H1 (cell line): ENCODE measurements around the gene NOS2. TPM values are rescaled to one million over a fixed set of nuclear protein-coding genes. Genes with fewer than 3 reads are reported as not detected.
"Not testable (repeated sequence)": the region's sequence is repeated elsewhere in the genome, so short reads cannot be mapped to it uniquely, and the experiment has no call there.

Experiments
- CTCF ChIA-PET: fragments of 300-600 bp; sonication (Branson Sonifier 250); formaldehyde crosslinking; loops from one replicate; lab custom pipeline; 2021; ENCODE audit not compliant: partially characterized antibody; lab: Charles Lee
- POLR2A ChIA-PET: fragments of 300-600 bp; sonication (Branson Sonifier 250); formaldehyde crosslinking; loops from one replicate; lab custom pipeline; 2021; ENCODE audit warnings: inconsistent platforms; ENCODE audit not compliant: partially characterized antibody; lab: Charles Lee
- DNase-seq, 2 experiments: peaks; one replicate each; pipeline versions ENCODE4 v3.0.0 to v3.0.0-alpha.2; 2010 to 2022; ENCODE audit warnings: low spot score in 2 of 2, low read depth in 1 of 2, mixed read lengths in 1 of 2
- FAIRE-seq: peaks from 2 replicates; lab custom pipeline; 2011; peaks lifted over from hg19 to GRCh38; lab: Jason Lieb, UNC
- H2AFZ ChIP-seq: 2 replicates; pipeline ENCODE4 v1.8.1; 2012; ENCODE audit warnings: low read length, inconsistent platforms
- H2AK5ac ChIP-seq: 2 replicates; pipeline ENCODE4 v1.6.1; 2013; ENCODE audit warnings: low read depth, low read length
- H2BK120ac ChIP-seq: replicated peaks from 2 replicates; pipeline ENCODE3; 2013; ENCODE audit warnings: low read depth, low read length, inconsistent platforms
- H2BK12ac ChIP-seq: 2 replicates; pipeline ENCODE4 v1.6.1; 2013; ENCODE audit warnings: low read depth, low read length
- H2BK15ac ChIP-seq: 2 replicates; pipeline ENCODE4 v1.6.1; 2013; ENCODE audit warnings: low read length
- H2BK20ac ChIP-seq: 2 replicates; pipeline ENCODE4 v1.6.1; 2013; ENCODE audit warnings: low read length
- H2BK5ac ChIP-seq: 2 replicates; pipeline ENCODE4 v1.6.1; 2013; ENCODE audit warnings: low read depth, low read length
- H3K14ac ChIP-seq: 2 replicates; pipeline ENCODE4 v1.6.1; 2013; ENCODE audit warnings: inconsistent platforms; ENCODE audit not compliant: insufficient read length
- H3K18ac ChIP-seq: 2 replicates; pipeline ENCODE4 v1.6.1; 2013; ENCODE audit warnings: low read length; ENCODE audit errors: extremely low read depth
- H3K23ac ChIP-seq: 2 replicates; pipeline ENCODE4 v1.6.1; 2013; ENCODE audit warnings: inconsistent platforms; ENCODE audit not compliant: insufficient read length
- H3K23me2 ChIP-seq: 2 replicates; pipeline ENCODE4 v1.6.1; 2013; ENCODE audit warnings: low read depth, low read length
- H3K27ac ChIP-seq: 2 replicates; pipeline ENCODE4 v1.6.1; 2011; ENCODE audit warnings: low read depth, low read length, inconsistent platforms
- H3K27me3 ChIP-seq, 4 experiments: replicated peaks in 1 of 4; 1 replicate in 1 of 4; 2 replicates in 3 of 4; pipeline versions ENCODE4 v1.6.1 to v1.8.1; 2011 to 2013; ENCODE audit warnings: low read length in 3 of 4, mild to moderate bottlenecking in 3 of 4, inconsistent platforms in 2 of 4, mixed read lengths in 2 of 4, moderate library complexity in 1 of 4; ENCODE audit not compliant: control insufficient read depth in 3 of 4, insufficient read depth in 3 of 4; ENCODE audit errors: extremely low read depth in 1 of 4
- H3K36me3 ChIP-seq, 4 experiments: 2 replicates each; pipeline versions ENCODE4 v1.6.1 to v1.8.1; 2011 to 2013; ENCODE audit warnings: mild to moderate bottlenecking in 4 of 4, low read length in 3 of 4, moderate library complexity in 2 of 4, control low read depth in 1 of 4, inconsistent platforms in 1 of 4; ENCODE audit not compliant: insufficient read depth in 4 of 4, control insufficient read depth in 2 of 4
- H3K4ac ChIP-seq: replicated peaks from 2 replicates; pipeline ENCODE3; 2013; ENCODE audit warnings: low read length, low read depth, mixed read lengths, inconsistent platforms; ENCODE audit not compliant: insufficient read length
- H3K4me1 ChIP-seq, 4 experiments: replicated peaks in 1 of 4; 1 replicate in 1 of 4; 2 replicates in 3 of 4; pipeline versions ENCODE4 v1.6.1 to v1.8.1; 2011 to 2013; ENCODE audit warnings: low read length in 3 of 4, inconsistent platforms in 2 of 4, mixed read lengths in 1 of 4; ENCODE audit not compliant: insufficient read depth in 4 of 4, control insufficient read depth in 3 of 4
- H3K4me2 ChIP-seq, 2 experiments: 2 replicates each; pipeline versions ENCODE4 v1.6.1 to v1.8.1; 2011 to 2013; ENCODE audit warnings: low read depth in 2 of 2, low read length in 2 of 2, control low read depth in 1 of 2, inconsistent platforms in 1 of 2, mild to moderate bottlenecking in 1 of 2; ENCODE audit not compliant: insufficient read depth in 1 of 2
- H3K4me3 ChIP-seq, 4 experiments: fragments of 200-600, 300-600 bp in 1 of 4; sonication (generic), shearing (Covaris generic), sonication (Bioruptor Twin) in 1 of 4; 2 replicates each; pipeline versions ENCODE4 v1.5.1 to v1.8.1; 2011 to 2016; ENCODE audit warnings: low read length in 4 of 4, low read depth in 3 of 4, control low read depth in 2 of 4, inconsistent platforms in 2 of 4, mild to moderate bottlenecking in 2 of 4, mixed read lengths in 1 of 4, moderate library complexity in 1 of 4; ENCODE audit not compliant: insufficient read depth in 2 of 4; ENCODE audit errors: extremely low read depth in 1 of 4
- H3K56ac ChIP-seq: replicated peaks from 2 replicates; pipeline ENCODE3; 2013; ENCODE audit warnings: low read depth, mild to moderate bottlenecking, mixed read lengths, low read length, inconsistent platforms; ENCODE audit not compliant: insufficient read length
- H3K79me1 ChIP-seq: 2 replicates; pipeline ENCODE4 v1.6.1; 2013; ENCODE audit warnings: low read depth, low read length, control low read depth
- H3K79me2 ChIP-seq, 2 experiments: 2 replicates each; pipeline versions ENCODE4 v1.6.1 to v1.8.1; 2012 to 2013; ENCODE audit warnings: low read length in 2 of 2, mild to moderate bottlenecking in 2 of 2, inconsistent platforms in 1 of 2; ENCODE audit not compliant: insufficient read depth in 2 of 2, control insufficient read depth in 1 of 2
- H3K9ac ChIP-seq, 4 experiments: replicated peaks in 1 of 4; 1 replicate in 1 of 4; 2 replicates in 3 of 4; pipeline versions ENCODE4 v1.6.1 to v1.8.1; 2011 to 2013; ENCODE audit warnings: low read depth in 3 of 4, low read length in 3 of 4, control low read depth in 2 of 4, mild to moderate bottlenecking in 2 of 4, moderate library complexity in 2 of 4, inconsistent platforms in 1 of 4; ENCODE audit errors: extremely low read depth in 1 of 4
- H3K9me3 ChIP-seq, 2 experiments: 2 replicates each; pipeline versions ENCODE4 v1.6.1 to v1.8.1; 2012 to 2013; ENCODE audit warnings: mild to moderate bottlenecking in 2 of 2, moderate library complexity in 2 of 2, control low read depth in 1 of 2, inconsistent platforms in 1 of 2, low read depth in 1 of 2, low read length in 1 of 2, mixed read lengths in 1 of 2; ENCODE audit not compliant: insufficient read depth in 2 of 2
- H4K20me1 ChIP-seq, 2 experiments: replicated peaks in 1 of 2; 2 replicates each; pipeline versions ENCODE3 to v1.8.1; 2011 to 2013; ENCODE audit warnings: inconsistent platforms in 2 of 2, low read length in 2 of 2, mild to moderate bottlenecking in 1 of 2; ENCODE audit not compliant: insufficient read depth in 2 of 2, control insufficient read depth in 1 of 2
- H4K5ac ChIP-seq: 2 replicates; pipeline ENCODE4 v1.6.1; 2013; ENCODE audit warnings: low read length, low read depth, mixed read lengths, inconsistent platforms; ENCODE audit not compliant: insufficient read length
- H4K8ac ChIP-seq: 2 replicates; pipeline ENCODE4 v1.8.0; 2013; ENCODE audit warnings: mild to moderate bottlenecking, moderate library complexity, low read length, inconsistent platforms; ENCODE audit not compliant: insufficient read depth; ENCODE audit errors: extremely low read depth
- H4K91ac ChIP-seq: replicated peaks from 2 replicates; pipeline ENCODE3; 2013; ENCODE audit warnings: low read length, mixed read lengths, inconsistent platforms; ENCODE audit not compliant: insufficient read length
- EP300 ChIP-seq, 2 experiments: IDR thresholded peaks; 1 replicate in 1 of 2; 2 replicates in 1 of 2; pipeline ENCODE4 v1.6.1; 2011 to 2012; ENCODE audit warnings: low read depth in 2 of 2, low read length in 2 of 2, mild to moderate bottlenecking in 2 of 2, borderline replicate concordance in 1 of 2, inconsistent platforms in 1 of 2, moderate library complexity in 1 of 2
- TEAD4 ChIP-seq: IDR thresholded peaks from 2 replicates; pipeline ENCODE4 v1.6.1; 2012; ENCODE audit warnings: low read depth, low read length, inconsistent platforms, mixed read lengths
- WGBS, 2 experiments: shearing (Covaris generic) in 1 of 2; methylation state at CpG; one replicate each; pipeline versions ENCODE4 v1.1.6 to v1.1.7; 2013 to 2015; ENCODE audit warnings: low lambda C conversion rate in 2 of 2, mixed read lengths in 2 of 2, inconsistent platforms in 1 of 2, low coverage in 1 of 2, missing lambda C conversion rate in 1 of 2; ENCODE audit not compliant: insufficient replicate concordance in 2 of 2, insufficient coverage in 1 of 2, insufficient read length in 1 of 2; ENCODE audit errors: extremely low coverage in 1 of 2, missing lambda C conversion rate in 1 of 2; 5-methylcytosine and 5-hydroxymethylcytosine counted together
- polyA plus RNA-seq, 7 experiments: library from polyadenylated mRNA; depleted of rRNA in 3 of 7; stranded (reverse) in 5 of 7; unstranded in 2 of 7; fragments of >200 nt in 5 of 7; fragments of 200-250 nt in 2 of 7; gene quantifications; 1 replicate in 5 of 7; 2 replicates in 1 of 7; 4 replicates in 1 of 7; pipeline versions ENCODE4 v1.2.1 to v1.2.3, GENCODE V29; 2011 to 2013; ENCODE audit warnings: missing spikeins in 2 of 7, mixed read lengths in 2 of 7
- total RNA-seq: library from RNA; stranded (reverse); fragmentation: NEBNext Ultra II Directional; extraction: Animal tissue kit (Norgen Biotek cat#: 25700); gene quantifications from 2 replicates; pipeline ENCODE4 v1.2.1, GENCODE V29; 2021

Gene NOS2
- total and polyA plus RNA-seq, 2 of the 8 experiments (the other 6 are each of a cell fraction or from before 2014, with no cell fraction given): 1.0 to 1.9 TPM

DNA sequence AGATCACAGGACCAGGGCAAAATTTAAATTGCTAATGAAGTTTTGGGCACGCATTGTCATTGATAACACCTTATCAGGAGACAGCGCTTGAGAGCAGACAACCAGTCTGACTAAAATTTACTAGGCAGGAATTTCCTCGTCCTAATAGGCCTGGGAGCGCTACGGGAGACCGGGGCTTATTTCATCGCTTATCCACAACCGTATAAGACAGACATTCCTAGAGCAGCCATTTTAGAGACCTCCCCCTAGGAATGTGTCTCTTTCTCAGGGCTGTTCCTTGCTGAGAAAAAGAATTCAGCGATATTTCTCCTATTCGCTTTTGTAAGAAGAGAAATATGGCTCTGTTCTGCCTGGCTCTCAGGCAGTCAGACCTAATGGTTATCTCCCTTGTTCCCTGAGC is 21.8 kb upstream of the NOS2 start:
- H2BK15ac ChIP-seq, H3K56ac ChIP-seq, H4K91ac ChIP-seq, POLR2A ChIA-PET, H3K27me3 ChIP-seq, H3K4me1 ChIP-seq, H2BK20ac ChIP-seq, FAIRE-seq, H3K9ac ChIP-seq, H2AFZ ChIP-seq, H3K18ac ChIP-seq, H2BK12ac ChIP-seq, H3K79me2 ChIP-seq, H2AK5ac ChIP-seq, H3K36me3 ChIP-seq, H2BK120ac ChIP-seq, H3K4me3 ChIP-seq, H4K8ac ChIP-seq, H3K27ac ChIP-seq, H3K23ac ChIP-seq, DNase-seq, H3K4ac ChIP-seq, H3K79me1 ChIP-seq, H3K23me2 ChIP-seq, H4K5ac ChIP-seq, H3K4me2 ChIP-seq, H3K9me3 ChIP-seq, H2BK5ac ChIP-seq, H4K20me1 ChIP-seq, H3K14ac ChIP-seq: not testable (repeated sequence)
- CTCF ChIA-PET: interaction anchor here (1.8 kb wide), 1 partner anchor 10 kb away, joined by 4 read pairs; no protein-coding TSS in a partner anchor
- TF ChIP-seq TEAD4: 0 out of 2 replicates have a peak, but pooled peaks have one; percentile 12
- peak in 1 of 2 experiments; percentile 72; a peak in 1 of 3 replicates for TF ChIP-seq EP300 (IDR thresholded peaks at IDR 0.05; ENCODE audit: borderline replicate concordance in 1 of 2, low read depth in 2 of 2, low read length in 2 of 2)
- 93% methylated on average over 10 of the region's 10 CpGs; no CpG with 5 or more reads in 1 of the 2 experiments for WGBS, 2 experiments
